ENCODE results near the gene SLC25A20.

SLC25A20 gene

GRCh38 chr3:48881652-48882114, 17.0 kb downstream of the SLC25A20 start:
- POLR2A ChIA-PET, result no interaction called here
- DNase-seq, result no peak

GRCh38 chr3:48881006-48881405, 17.7 kb downstream of the SLC25A20 start:
- 100% methylated on average over 3 of the region's 3 CpGs for WGBS (ENCODE audit: insufficient coverage)
- Histone ChIP-seq H3K27ac (ENCODE audit: insufficient read depth in 1 of 2, low read depth in 1 of 2, low read length in 2 of 2, poor library complexity in 1 of 2, severe bottlenecking in 2 of 2) (no peak overlapping the region), H3K27me3 (replicated peaks in 2 of 5; ENCODE audit: control insufficient read depth in 4 of 5, insufficient read depth in 5 of 5, low read length in 4 of 5) (no peaks in the 10 kb centered on the region), H3K9me3 (ENCODE audit: control extremely low read depth in 1 of 5, control insufficient read depth in 4 of 5, insufficient read depth in 2 of 5, low read depth in 1 of 5, low read length in 4 of 5) (no peaks in the 10 kb centered on the region), H3K36me3 (ENCODE audit: control insufficient read depth in 4 of 4, insufficient read depth in 4 of 4, low read length in 3 of 4) (peaks cover 4 to 25% (median 12%) of the 10 kb centered on the region in 4 experiments), H3K4me1 (ENCODE audit: control extremely low read depth in 1 of 4, control insufficient read depth in 4 of 4, insufficient read depth in 4 of 4, low read length in 3 of 4) (peaks cover 0 to 3% (median 0%) of the 10 kb centered on the region in 4 experiments), H3K4me3 (ENCODE audit: control insufficient read depth in 1 of 7, extremely low read depth in 1 of 7, insufficient read depth in 4 of 7, low read depth in 2 of 7, low read length in 6 of 7) (no peak overlapping the region)
- CTCF ChIA-PET, result interaction anchor here (1.0 kb wide), 1 partner anchor 142 kb away, joined by 4 read pairs; no protein-coding TSS in a partner anchor
- POLR2A ChIA-PET, result no interaction called here
- no peak for DNase-seq

More at GRCh38 chr3:48881652-48882114, 17.0 kb downstream of the SLC25A20 start:
- H3K9me3 ChIP-seq (ENCODE audit: control extremely low read depth in 1 of 5, control insufficient read depth in 4 of 5, insufficient read depth in 2 of 5, low read depth in 1 of 5, low read length in 4 of 5), result no peaks in the 10 kb centered on the region
- 98% methylated on average over 5 of the region's 5 CpGs for WGBS (ENCODE audit: insufficient coverage)
- no peaks in the 10 kb centered on the region for H3K27me3 ChIP-seq (replicated peaks in 2 of 5; ENCODE audit: control insufficient read depth in 4 of 5, insufficient read depth in 5 of 5, low read length in 4 of 5)
- H3K4me3 ChIP-seq (ENCODE audit: control insufficient read depth in 1 of 7, extremely low read depth in 1 of 7, insufficient read depth in 4 of 7, low read depth in 2 of 7, low read length in 6 of 7), result no peak overlapping the region
- H3K4me1 ChIP-seq (ENCODE audit: control extremely low read depth in 1 of 4, control insufficient read depth in 4 of 4, insufficient read depth in 4 of 4, low read length in 3 of 4), result peaks cover 0 to 3% (median 0%) of the 10 kb centered on the region in 4 experiments
- no peak overlapping the region for H3K27ac ChIP-seq (ENCODE audit: insufficient read depth in 1 of 2, low read depth in 1 of 2, low read length in 2 of 2, poor library complexity in 1 of 2, severe bottlenecking in 2 of 2)
- CTCF ChIA-PET, result no interaction called here
- peaks cover 4 to 25% (median 12%) of the 10 kb centered on the region in 4 experiments for H3K36me3 ChIP-seq (ENCODE audit: control insufficient read depth in 4 of 4, insufficient read depth in 4 of 4, low read length in 3 of 4)

- Histone ChIP-seq H3K36me3 (ENCODE audit: control insufficient read depth in 4 of 4, insufficient read depth in 4 of 4, low read length in 3 of 4) (peaks cover 4 to 23% (median 8%) of the 10 kb centered on the region in 4 experiments), H3K9me3 (ENCODE audit: control extremely low read depth in 1 of 5, control insufficient read depth in 4 of 5, insufficient read depth in 2 of 5, low read depth in 1 of 5, low read length in 4 of 5) (no peaks in the 10 kb centered on the region), H3K27ac (ENCODE audit: insufficient read depth in 1 of 2, low read depth in 1 of 2, low read length in 2 of 2, poor library complexity in 1 of 2, severe bottlenecking in 2 of 2) (no peak overlapping the region), H3K27me3 (replicated peaks in 2 of 5; ENCODE audit: control insufficient read depth in 4 of 5, insufficient read depth in 5 of 5, low read length in 4 of 5) (no peaks in the 10 kb centered on the region), H3K4me3 (ENCODE audit: control insufficient read depth in 1 of 7, extremely low read depth in 1 of 7, insufficient read depth in 4 of 7, low read depth in 2 of 7, low read length in 6 of 7) (no peak overlapping the region), H3K4me1 (ENCODE audit: control extremely low read depth in 1 of 4, control insufficient read depth in 4 of 4, insufficient read depth in 4 of 4, low read length in 3 of 4) (peaks cover 0 to 3% (median 0%) of the 10 kb centered on the region in 4 experiments)
- ChIA-PET POLR2A (no interaction called here), CTCF (no interaction called here)
- WGBS (ENCODE audit: insufficient coverage), result 98% methylated on average over 5 of the region's 6 CpGs
- DNase-seq, result no peak
Observed at GRCh38 chr3:48879994-48880377, 18.7 kb downstream of the SLC25A20 start.

GRCh38 chr3:48879307-48879993, 19.2 kb downstream of the SLC25A20 start:
- POLR2A ChIA-PET, result no interaction called here
- H3K9me3 ChIP-seq (ENCODE audit: control extremely low read depth in 1 of 5, control insufficient read depth in 4 of 5, insufficient read depth in 2 of 5, low read depth in 1 of 5, low read length in 4 of 5), result no peaks in the 10 kb centered on the region
- H3K4me3 ChIP-seq (ENCODE audit: control insufficient read depth in 1 of 7, extremely low read depth in 1 of 7, insufficient read depth in 4 of 7, low read depth in 2 of 7, low read length in 6 of 7), result no peak overlapping the region
- H3K36me3 ChIP-seq (ENCODE audit: control insufficient read depth in 4 of 4, insufficient read depth in 4 of 4, low read length in 3 of 4), result peaks cover 3 to 20% (median 5%) of the 10 kb centered on the region in 4 experiments
- WGBS (ENCODE audit: insufficient coverage), result 90% methylated on average over 4 of the region's 6 CpGs
- CTCF ChIA-PET, result interaction anchor here (1.8 kb wide), 1 partner anchor 23 kb away, joined by 4 read pairs; no protein-coding TSS in a partner anchor
- H3K4me1 ChIP-seq (ENCODE audit: control extremely low read depth in 1 of 4, control insufficient read depth in 4 of 4, insufficient read depth in 4 of 4, low read length in 3 of 4), result peaks cover 0 to 3% (median 0%) of the 10 kb centered on the region in 4 experiments
- no peak for DNase-seq
- H3K27me3 ChIP-seq (replicated peaks in 2 of 5; ENCODE audit: control insufficient read depth in 4 of 5, insufficient read depth in 5 of 5, low read length in 4 of 5), result no peaks in the 10 kb centered on the region
- no peak overlapping the region for H3K27ac ChIP-seq (ENCODE audit: insufficient read depth in 1 of 2, low read depth in 1 of 2, low read length in 2 of 2, poor library complexity in 1 of 2, severe bottlenecking in 2 of 2)

GRCh38 chr3:48877671-48878070, 21.0 kb downstream of the SLC25A20 start:
- Histone ChIP-seq H3K4me3 (ENCODE audit: control insufficient read depth in 1 of 7, extremely low read depth in 1 of 7, insufficient read depth in 4 of 7, low read depth in 2 of 7, low read length in 6 of 7) (no peak overlapping the region), H3K27me3 (replicated peaks in 2 of 5; ENCODE audit: control insufficient read depth in 4 of 5, insufficient read depth in 5 of 5, low read length in 4 of 5) (no peaks in the 10 kb centered on the region), H3K27ac (ENCODE audit: insufficient read depth in 1 of 2, low read depth in 1 of 2, low read length in 2 of 2, poor library complexity in 1 of 2, severe bottlenecking in 2 of 2) (no peak overlapping the region), H3K9me3 (ENCODE audit: control extremely low read depth in 1 of 5, control insufficient read depth in 4 of 5, insufficient read depth in 2 of 5, low read depth in 1 of 5, low read length in 4 of 5) (no peaks in the 10 kb centered on the region), H3K4me1 (ENCODE audit: control extremely low read depth in 1 of 4, control insufficient read depth in 4 of 4, insufficient read depth in 4 of 4, low read length in 3 of 4) (peaks cover 0 to 3% (median 0%) of the 10 kb centered on the region in 4 experiments), H3K36me3 (ENCODE audit: control insufficient read depth in 4 of 4, insufficient read depth in 4 of 4, low read length in 3 of 4) (peaks cover 3 to 13% (median 3%) of the 10 kb centered on the region in 4 experiments)
- no peak for DNase-seq
- CTCF ChIA-PET, result interaction anchor here (1.8 kb wide), 1 partner anchor 22 kb away, joined by 4 read pairs; no protein-coding TSS in a partner anchor
- POLR2A ChIA-PET, result no interaction called here
- 100% methylated on average over 7 of the region's 8 CpGs for WGBS (ENCODE audit: insufficient coverage)

- ChIA-PET POLR2A (interaction anchor here (0.6 to 0.8 kb wide), 2 partner anchors 18 to 72 kb away, joined by 3 read pairs; no protein-coding TSS in a partner anchor), CTCF (interaction anchor here (0.6 kb wide), 1 partner anchor 164 kb away, joined by 3 read pairs; no protein-coding TSS in a partner anchor)
- 83% methylated on average over 1 of the region's 3 CpGs for WGBS (ENCODE audit: insufficient coverage)
- Histone ChIP-seq H3K36me3 (ENCODE audit: control insufficient read depth in 4 of 4, insufficient read depth in 4 of 4, low read length in 3 of 4) (peaks cover 7 to 29% (median 23%) of the 10 kb centered on the region in 4 experiments), H3K4me3 (ENCODE audit: control insufficient read depth in 1 of 7, extremely low read depth in 1 of 7, insufficient read depth in 4 of 7, low read depth in 2 of 7, low read length in 6 of 7) (no peak overlapping the region), H3K9me3 (ENCODE audit: control extremely low read depth in 1 of 5, control insufficient read depth in 4 of 5, insufficient read depth in 2 of 5, low read depth in 1 of 5, low read length in 4 of 5) (no peaks in the 10 kb centered on the region), H3K4me1 (ENCODE audit: control extremely low read depth in 1 of 4, control insufficient read depth in 4 of 4, insufficient read depth in 4 of 4, low read length in 3 of 4) (peaks cover 0 to 6% (median under 1%) of the 10 kb centered on the region in 4 experiments), H3K27me3 (replicated peaks in 2 of 5; ENCODE audit: control insufficient read depth in 4 of 5, insufficient read depth in 5 of 5, low read length in 4 of 5) (no peaks in the 10 kb centered on the region), H3K27ac (ENCODE audit: insufficient read depth in 1 of 2, low read depth in 1 of 2, low read length in 2 of 2, poor library complexity in 1 of 2, severe bottlenecking in 2 of 2) (no peak overlapping the region)
- DNase-seq, result no peak
Observed at GRCh38 chr3:48863122-48863521, 35.6 kb downstream of the SLC25A20 start.

- POLR2A ChIA-PET, result interaction anchor here (1.6 kb wide), 1 partner anchor 11 kb away, joined by 6 read pairs; the partner anchor contains the start of gene PRKAR2A
- H3K9me3 ChIP-seq (ENCODE audit: control extremely low read depth in 1 of 5, control insufficient read depth in 4 of 5, insufficient read depth in 2 of 5, low read depth in 1 of 5, low read length in 4 of 5), result no peaks in the 10 kb centered on the region
- peak in 2 of 3 donors; percentile 25 to 31 for DNase-seq
- WGBS (ENCODE audit: insufficient coverage), result 60% methylated on average over 1 of the region's 2 CpGs
- CTCF ChIA-PET, result no interaction called here
- no peak overlapping the region for H3K4me3 ChIP-seq (ENCODE audit: control insufficient read depth in 1 of 7, extremely low read depth in 1 of 7, insufficient read depth in 4 of 7, low read depth in 2 of 7, low read length in 6 of 7)
- H3K27me3 ChIP-seq (replicated peaks in 2 of 5; ENCODE audit: control insufficient read depth in 4 of 5, insufficient read depth in 5 of 5, low read length in 4 of 5), result no peaks in the 10 kb centered on the region
- H3K27ac ChIP-seq (ENCODE audit: insufficient read depth in 1 of 2, low read depth in 1 of 2, low read length in 2 of 2, poor library complexity in 1 of 2, severe bottlenecking in 2 of 2), result no peak overlapping the region
- peaks cover 0 to 17% (median 6%) of the 10 kb centered on the region in 4 experiments for H3K4me1 ChIP-seq (ENCODE audit: control extremely low read depth in 1 of 4, control insufficient read depth in 4 of 4, insufficient read depth in 4 of 4, low read length in 3 of 4)
- peaks cover 7 to 39% (median 29%) of the 10 kb centered on the region in 4 experiments for H3K36me3 ChIP-seq (ENCODE audit: control insufficient read depth in 4 of 4, insufficient read depth in 4 of 4, low read length in 3 of 4)
Observed at GRCh38 chr3:48859206-48859605, 39.5 kb downstream of the SLC25A20 start.
